Nephron (organoid): ENCODE measurements around the gene PPP1CA.
"Not testable (repeated sequence)": the region's sequence is repeated elsewhere in the genome, so short reads cannot be mapped to it uniquely, and the experiment has no call there.

Source experiments
- H3K27ac Mint-ChIP-seq, 3 experiments: 2 replicates each; pipeline ENCODE4 v1.8.0; 2020; ENCODE audit warnings: mixed read lengths in 3 of 3, mild to moderate bottlenecking in 2 of 3, moderate library complexity in 1 of 3
- H3K27me3 Mint-ChIP-seq: 2 replicates; pipeline ENCODE4 v1.8.0; 2021; ENCODE audit warnings: low read depth, mild to moderate bottlenecking, moderate library complexity, mixed read lengths
- H3K36me3 Mint-ChIP-seq: 2 replicates; pipeline ENCODE4 v1.8.0; 2020; ENCODE audit warnings: low read depth, mixed read lengths
- H3K4me1 Mint-ChIP-seq: 2 replicates; pipeline ENCODE4 v1.8.0; 2020; ENCODE audit warnings: mixed read lengths
- H3K4me3 Mint-ChIP-seq, 3 experiments: 2 replicates each; pipeline ENCODE4 v1.8.0; 2020; ENCODE audit warnings: mild to moderate bottlenecking in 3 of 3, mixed read lengths in 3 of 3, moderate library complexity in 2 of 3
- H3K9me3 Mint-ChIP-seq: 2 replicates; pipeline ENCODE4 v1.8.0; 2020; ENCODE audit warnings: mixed read lengths
- CTCF ChIP-seq, 3 experiments: fragments of 200-600 bp; sonication (generic); IDR thresholded peaks; one replicate each; pipeline ENCODE4 v1.5.0; 2021; ENCODE audit warnings: antibody characterized with exemption in 3 of 3; ENCODE audit not compliant: unreplicated experiment in 3 of 3

PPP1CA gene

GRCh38 chr11:67405688-67406339 is 4.2 kb upstream of the PPP1CA start:
- Mint-ChIP-seq H3K4me3 (no peak overlapping the region), H3K27me3 (peaks cover 5% of the 10 kb centered on the region), H3K9me3 (no peaks in the 10 kb centered on the region), H3K27ac (no peak overlapping the region), H3K4me1 (peaks cover 12% of the 10 kb centered on the region), H3K36me3 (no peaks in the 10 kb centered on the region)
- TF ChIP-seq CTCF (IDR thresholded peaks at IDR 0.05; ENCODE audit: unreplicated experiment in 3 of 3): no peak

GRCh38 chr11:67405196-67405567 is 3.5 kb upstream of the PPP1CA start:
- Mint-ChIP-seq H3K4me3 (no peak overlapping the region), H3K9me3 (no peaks in the 10 kb centered on the region), H3K36me3 (no peaks in the 10 kb centered on the region), H3K27ac (no peak overlapping the region), H3K4me1 (peaks cover 17% of the 10 kb centered on the region), H3K27me3 (peaks cover 5% of the 10 kb centered on the region)
- no peak for TF ChIP-seq CTCF (IDR thresholded peaks at IDR 0.05; ENCODE audit: unreplicated experiment in 3 of 3)

GRCh38 chr11:67404515-67405195 is 3.0 kb upstream of the PPP1CA start:
- H3K36me3 Mint-ChIP-seq: no peaks in the 10 kb centered on the region
- TF ChIP-seq CTCF (IDR thresholded peaks at IDR 0.05; ENCODE audit: unreplicated experiment in 3 of 3): no peak
- peaks cover 19% of the 10 kb centered on the region for H3K4me1 Mint-ChIP-seq

GRCh38 chr11:67403085-67403484 is 1.4 kb upstream of the PPP1CA start:
- H3K9me3 Mint-ChIP-seq, H3K36me3 Mint-ChIP-seq, H3K27me3 Mint-ChIP-seq: not testable (repeated sequence)
- Mint-ChIP-seq H3K4me1 (peaks cover 19% of the 10 kb centered on the region), H3K27ac (peak overlapping the region; percentile 65 to 95 (median 86)), H3K4me3 (peak overlapping the region in 2 of 3 experiments; percentile 49 to 64)

More at GRCh38 chr11:67404515-67405195, 3.0 kb upstream of the PPP1CA start:
- Mint-ChIP-seq H3K4me3 (peak overlapping the region in 2 of 3 experiments; percentile 15 to 57), H3K9me3 (no peaks in the 10 kb centered on the region), H3K27me3 (peaks cover 5% of the 10 kb centered on the region), H3K27ac (peak overlapping the region; percentile 23 to 86 (median 56))

GRCh38 chr11:67402192-67402839 is 658 bp upstream of the PPP1CA start:
- H3K27ac Mint-ChIP-seq: peak overlapping the region; percentile 45 to 95 (median 93)
- peaks cover 10% of the 10 kb centered on the region for H3K36me3 Mint-ChIP-seq
- H3K4me3 Mint-ChIP-seq: peak overlapping the region; percentile 43 to 56 (median 52)
- H3K27me3 Mint-ChIP-seq, H3K9me3 Mint-ChIP-seq: not testable (repeated sequence)
- peaks cover 22% of the 10 kb centered on the region for H3K4me1 Mint-ChIP-seq

DNA sequence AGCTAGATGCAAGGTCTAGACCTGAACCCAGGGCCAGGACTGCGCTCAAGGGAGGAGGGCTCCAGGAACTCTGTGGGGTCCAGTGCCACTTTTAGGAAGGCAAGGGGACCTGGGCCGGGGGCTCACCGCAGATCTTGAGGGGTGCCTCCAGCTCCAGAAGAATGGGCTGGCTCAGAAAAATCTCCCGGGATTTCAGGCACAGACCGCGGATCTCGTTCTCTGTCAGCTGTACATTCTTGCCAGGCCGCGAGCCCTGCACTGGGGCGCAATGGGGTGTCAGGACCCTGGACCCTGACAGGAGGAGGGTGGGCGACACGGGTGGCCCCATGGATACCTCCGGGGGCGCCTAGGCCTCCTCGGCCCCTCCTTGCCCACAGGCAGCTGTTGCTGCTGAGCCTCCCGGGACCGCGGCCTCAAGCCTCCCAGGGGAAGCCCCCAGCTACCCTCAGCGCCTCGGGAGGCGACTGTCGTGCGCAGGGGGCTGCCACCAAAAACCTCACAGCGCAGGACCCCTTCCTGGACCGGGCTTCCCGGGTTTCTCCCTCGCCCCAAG is 640 bp downstream of the PPP1CA start:
- Mint-ChIP-seq H3K4me1 (peaks cover 18% of the 10 kb centered on the region), H3K36me3 (peaks cover 14% of the 10 kb centered on the region), H3K4me3 (peak overlapping the region; percentile 84 to 94 (median 91)), H3K9me3 (no peaks in the 10 kb centered on the region), H3K27ac (peak overlapping the region; percentile 74 to 85 (median 81)), H3K27me3 (no peaks in the 10 kb centered on the region)
- TF ChIP-seq CTCF (IDR thresholded peaks at IDR 0.05; ENCODE audit: unreplicated experiment in 3 of 3): no peak
